Measurements from ENCODE around the gene ZG16. TPM values are rescaled to one million over a fixed set of nuclear protein-coding genes. Genes with fewer than 3 reads are reported as not detected.

The ZG16 gene
- total RNA-seq, 1 experiment from 2014 or later = not detected

GRCh38 chr16:29826342-29826695 lies 48.3 kb downstream of the ZG16 start (continued):
- TF ChIP-seq ZNF317 (CRISPR knock-in tag; IDR thresholded peaks at IDR 0.05; ENCODE audit: borderline replicate concordance, low read depth) = no peak

- POLR2A ChIA-PET = no interaction called here
- DNase-seq (ENCODE audit: low spot score) (no peak), ATAC-seq (no peak)
- H3K27me3 Mint-ChIP-seq (ENCODE audit: low read depth) = no peaks in the 10 kb centered on the region
- no peak overlapping the region for H3K4me3 Mint-ChIP-seq
- no peak overlapping the region; the same call in 1 of the 2 replicates for H3K27ac Mint-ChIP-seq
- H3K36me3 Mint-ChIP-seq = no peaks in the 10 kb centered on the region
- TF ChIP-seq ZNF317 (CRISPR knock-in tag; IDR thresholded peaks at IDR 0.05; ENCODE audit: borderline replicate concordance, low read depth) = no peak
- TF ChIP-seq ATF1 (CRISPR knock-in tag; IDR thresholded peaks at IDR 0.05) = no peak
- no peak for TF ChIP-seq IRF1 (CRISPR knock-in tag; IDR thresholded peaks at IDR 0.05)
- no peak for TF ChIP-seq ZBTB21 (CRISPR knock-in tag; IDR thresholded peaks at IDR 0.05; ENCODE audit: borderline replicate concordance)
- TF ChIP-seq ZNF263 (CRISPR knock-in tag; IDR thresholded peaks at IDR 0.05; ENCODE audit: low read depth) = no peak
- no peak for TF ChIP-seq NFYB (CRISPR knock-in tag; conservative IDR thresholded peaks at IDR 0.05; ENCODE audit: low read depth)
- no peak for TF ChIP-seq KAT7 (CRISPR knock-in tag; IDR thresholded peaks at IDR 0.05; ENCODE audit: borderline replicate concordance)
- TF ChIP-seq FOXP1 (CRISPR knock-in tag; IDR thresholded peaks at IDR 0.05; ENCODE audit: borderline replicate concordance) = no peak
- no peak for TF ChIP-seq TCF7 (CRISPR knock-in tag; IDR thresholded peaks at IDR 0.05; ENCODE audit: low read depth)
- H3K4me1 Mint-ChIP-seq = no peaks in the 10 kb centered on the region
- CTCF ChIA-PET = no interaction called here
- no peaks in the 10 kb centered on the region for H3K9me3 Mint-ChIP-seq
Measured at GRCh38 chr16:29830774-29831173, 52.7 kb downstream of the ZG16 start.

GRCh38 chr16:29831490-29831889 lies 53.4 kb downstream of the ZG16 start:
- Mint-ChIP-seq H3K36me3 (no peaks in the 10 kb centered on the region), H3K27ac (no peak overlapping the region), H3K27me3 (ENCODE audit: low read depth) (no peaks in the 10 kb centered on the region), H3K4me3 (no peak overlapping the region), H3K4me1 (no peaks in the 10 kb centered on the region), H3K9me3 (no peaks in the 10 kb centered on the region)
- no peak for DNase-seq (ENCODE audit: low spot score)
- CTCF ChIA-PET = no interaction called here
- no peak for TF ChIP-seq ZMAT4 (CRISPR knock-in tag; IDR thresholded peaks at IDR 0.05)
- TF ChIP-seq CREB1 (CRISPR knock-in tag; IDR thresholded peaks at IDR 0.05) = no peak
- TF ChIP-seq MXD4 (CRISPR knock-in tag; IDR thresholded peaks at IDR 0.05; ENCODE audit: borderline replicate concordance) = no peak
- TF ChIP-seq STAT6 (CRISPR knock-in tag; conservative IDR thresholded peaks at IDR 0.05; ENCODE audit: low read depth) = no peak
- TF ChIP-seq GTF2I (CRISPR knock-in tag; conservative IDR thresholded peaks at IDR 0.05) = no peak
- no peak for TF ChIP-seq USF1 (CRISPR knock-in tag; IDR thresholded peaks at IDR 0.05)
- no peak for TF ChIP-seq FOXP4 (CRISPR knock-in tag; IDR thresholded peaks at IDR 0.05)
- TF ChIP-seq TCF7 (CRISPR knock-in tag; IDR thresholded peaks at IDR 0.05; ENCODE audit: low read depth) = no peak
- TF ChIP-seq GABPB1 (CRISPR knock-in tag; IDR thresholded peaks at IDR 0.05) = no peak
- TF ChIP-seq MLX (CRISPR knock-in tag; IDR thresholded peaks at IDR 0.05) = no peak
- no peak for TF ChIP-seq CBFB (CRISPR knock-in tag; IDR thresholded peaks at IDR 0.05; ENCODE audit: low read depth)
- TF ChIP-seq PRRX2 (CRISPR knock-in tag; IDR thresholded peaks at IDR 0.05) = no peak
- ATAC-seq = no peak
- POLR2A ChIA-PET = no interaction called here

Measured in WTC11 (cell line).